Breast epithelium (tissue), 3 donors: ENCODE data around the gene PTPN4.

Source experiments
- POLR2AphosphoS5 ChIP-seq, 3 donors: sonication (generic); formaldehyde crosslinking; IDR thresholded peaks; one replicate each; pipeline ENCODE4 v1.6.1; 2017; ENCODE audit warnings: antibody characterized with exemption in 3 of 3
- TF ChIP-seq, protein P1 (sequence below), 3 donors: fragments of 450-650 bp; IDR thresholded peaks; one replicate each; pipeline ENCODE4 v1.5.1; 2016 to 2017; ENCODE audit warnings: antibody characterized with exemption in 3 of 3, mild to moderate bottlenecking in 3 of 3, moderate library complexity in 3 of 3

DNA sequence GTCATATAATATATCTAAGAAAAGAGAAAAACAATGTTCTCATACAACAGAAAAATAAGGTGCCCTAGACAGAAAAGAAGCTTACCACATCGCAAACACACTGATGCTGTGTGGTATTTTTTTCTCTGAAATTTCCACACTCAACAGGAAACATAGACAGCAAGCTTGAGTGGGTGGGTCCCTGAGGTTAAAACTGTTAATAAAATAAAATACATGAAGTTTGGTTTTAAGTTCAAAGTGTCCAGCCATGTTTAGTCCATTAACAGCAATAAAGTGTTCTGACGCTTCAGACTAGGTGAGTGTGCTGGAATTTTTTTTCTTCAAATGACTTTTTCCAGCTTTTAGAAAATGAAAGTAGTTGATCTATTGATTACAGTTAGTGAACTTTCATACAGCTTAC is 169.8 kb downstream of the PTPN4 start:
- TF ChIP-seq, protein P1, sequence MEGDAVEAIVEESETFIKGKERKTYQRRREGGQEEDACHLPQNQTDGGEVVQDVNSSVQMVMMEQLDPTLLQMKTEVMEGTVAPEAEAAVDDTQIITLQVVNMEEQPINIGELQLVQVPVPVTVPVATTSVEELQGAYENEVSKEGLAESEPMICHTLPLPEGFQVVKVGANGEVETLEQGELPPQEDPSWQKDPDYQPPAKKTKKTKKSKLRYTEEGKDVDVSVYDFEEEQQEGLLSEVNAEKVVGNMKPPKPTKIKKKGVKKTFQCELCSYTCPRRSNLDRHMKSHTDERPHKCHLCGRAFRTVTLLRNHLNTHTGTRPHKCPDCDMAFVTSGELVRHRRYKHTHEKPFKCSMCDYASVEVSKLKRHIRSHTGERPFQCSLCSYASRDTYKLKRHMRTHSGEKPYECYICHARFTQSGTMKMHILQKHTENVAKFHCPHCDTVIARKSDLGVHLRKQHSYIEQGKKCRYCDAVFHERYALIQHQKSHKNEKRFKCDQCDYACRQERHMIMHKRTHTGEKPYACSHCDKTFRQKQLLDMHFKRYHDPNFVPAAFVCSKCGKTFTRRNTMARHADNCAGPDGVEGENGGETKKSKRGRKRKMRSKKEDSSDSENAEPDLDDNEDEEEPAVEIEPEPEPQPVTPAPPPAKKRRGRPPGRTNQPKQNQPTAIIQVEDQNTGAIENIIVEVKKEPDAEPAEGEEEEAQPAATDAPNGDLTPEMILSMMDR (IDR thresholded peaks at IDR 0.05), result no peak
- TF ChIP-seq POLR2AphosphoS5 (IDR thresholded peaks at IDR 0.05), result no peak
